Ecto neural progenitor cell (in vitro differentiated cells): ENCODE data around the gene BAIAP2L1.
"Not testable (repeated sequence)": the region's sequence is repeated elsewhere in the genome, so short reads cannot be mapped to it uniquely, and the experiment has no call there.

Experiments
- DNase-seq: peaks from one replicate; pipeline ENCODE4 v3.0.0-alpha.2; 2018; ENCODE audit warnings: low spot score

Gene BAIAP2L1

GRCh38 chr7:98399462-98399861 is 1.4 kb downstream of the BAIAP2L1 start:
- DNase-seq = no peak

GRCh38 chr7:98398567-98399372 is 2.1 kb downstream of the BAIAP2L1 start:
- DNase-seq = no peak

GRCh38 chr7:98396768-98397167 is 4.1 kb downstream of the BAIAP2L1 start:
- no peak for DNase-seq

GRCh38 chr7:98395951-98396350 is 4.9 kb downstream of the BAIAP2L1 start:
- DNase-seq = no peak

GRCh38 chr7:98395481-98395880 is 5.4 kb downstream of the BAIAP2L1 start:
- DNase-seq = no peak

- DNase-seq = no peak
Observed at GRCh38 chr7:98394377-98394836, 6.5 kb downstream of the BAIAP2L1 start.

- DNase-seq = no peak
Observed at GRCh38 chr7:98387544-98388226, 13.2 kb downstream of the BAIAP2L1 start.

GRCh38 chr7:98387131-98387530 is 13.8 kb downstream of the BAIAP2L1 start:
- DNase-seq = no peak

- DNase-seq = not testable (repeated sequence)
Observed at GRCh38 chr7:98385532-98385931, 15.4 kb downstream of the BAIAP2L1 start.

GRCh38 chr7:98378210-98378819 is 22.6 kb downstream of the BAIAP2L1 start:
- no peak for DNase-seq

- DNase-seq = no peak
Observed at GRCh38 chr7:98376711-98377110, 24.2 kb downstream of the BAIAP2L1 start.

GRCh38 chr7:98375664-98376063 is 25.2 kb downstream of the BAIAP2L1 start:
- DNase-seq = no peak

- no peak for DNase-seq
Observed at GRCh38 chr7:98374285-98374680, 26.6 kb downstream of the BAIAP2L1 start.

- DNase-seq = no peak
Observed at GRCh38 chr7:98372993-98373392, 27.9 kb downstream of the BAIAP2L1 start.

GRCh38 chr7:98369726-98370125 is 31.2 kb downstream of the BAIAP2L1 start:
- no peak for DNase-seq

GRCh38 chr7:98368716-98369115 is 32.2 kb downstream of the BAIAP2L1 start:
- no peak for DNase-seq

- no peak for DNase-seq
Observed at GRCh38 chr7:98366562-98366938, 34.3 kb downstream of the BAIAP2L1 start.

GRCh38 chr7:98365863-98366561 is 34.9 kb downstream of the BAIAP2L1 start:
- no peak for DNase-seq

- DNase-seq = no peak
Observed at GRCh38 chr7:98364220-98364619, 36.7 kb downstream of the BAIAP2L1 start.

- no peak for DNase-seq
Observed at GRCh38 chr7:98362517-98362916, 38.4 kb downstream of the BAIAP2L1 start.

- DNase-seq = no peak
Observed at GRCh38 chr7:98360221-98361130, 40.4 kb downstream of the BAIAP2L1 start.
